Calu3 (cell line): ENCODE measurements around the gene SLC9A5. TPM values are rescaled to one million over a fixed set of nuclear protein-coding genes. Genes with fewer than 3 reads are reported as not detected.

Experiments
- BruUV-seq: library from RNA; stranded (reverse); fragments of 400-500 nt; replicated peaks from 2 replicates; lab custom pipeline; 2021; lab: Mats Ljungman, UMichigan
- CTCF ChIA-PET: fragments of 300-600 bp; sonication (Branson Sonifier 250); formaldehyde crosslinking; loops from one replicate; lab custom pipeline; 2022; ENCODE audit warnings: antibody characterized with exemption; lab: Charles Lee
- DNase-seq: peaks from one replicate; pipeline ENCODE4 v3.0.0; 2022
- H3K27ac Mint-ChIP-seq: one replicate; pipeline ENCODE4 v1.8.0; 2022; ENCODE audit warnings: mixed read lengths; ENCODE audit not compliant: unreplicated experiment
- H3K27me3 Mint-ChIP-seq: one replicate; pipeline ENCODE4 v1.8.0; 2022; ENCODE audit warnings: mixed read lengths; ENCODE audit not compliant: unreplicated experiment
- H3K36me3 Mint-ChIP-seq: one replicate; pipeline ENCODE4 v1.8.0; 2022; ENCODE audit warnings: mild to moderate bottlenecking, moderate library complexity, mixed read lengths; ENCODE audit not compliant: insufficient read depth, unreplicated experiment
- H3K4me1 Mint-ChIP-seq: one replicate; pipeline ENCODE4 v1.8.0; 2022; ENCODE audit warnings: mild to moderate bottlenecking, low read depth, mixed read lengths; ENCODE audit not compliant: unreplicated experiment
- H3K4me3 Mint-ChIP-seq: one replicate; pipeline ENCODE4 v1.8.0; 2022; ENCODE audit warnings: mild to moderate bottlenecking, low read depth, moderate library complexity, mixed read lengths; ENCODE audit not compliant: unreplicated experiment
- H3K9me3 Mint-ChIP-seq: one replicate; pipeline ENCODE4 v1.8.0; 2022; ENCODE audit warnings: low read depth, mixed read lengths; ENCODE audit not compliant: unreplicated experiment
- CTCF ChIP-seq: fragments of 200-600 bp; IDR thresholded peaks from one replicate; pipeline ENCODE4 v1.8.0; 2022; ENCODE audit warnings: antibody characterized with exemption; ENCODE audit not compliant: unreplicated experiment
- intact Hi-C: fragments of 100-400 bp; cut with micrococcal nuclease; formaldehyde crosslinking; loops from one replicate; pipeline ENCODE4 v1.10.0; 2022; ENCODE audit not compliant: unreplicated experiment
- total RNA-seq: library from RNA; stranded (reverse); gene quantifications from 2 replicates; pipeline ENCODE4 v1.2.3, GENCODE V29; 2022

The SLC9A5 gene
- total RNA-seq, 1 experiment from 2014 or later, result 2.4 TPM

- H3K4me3 Mint-ChIP-seq, result peak within 1 kb of the TSS; percentile 70
- peaks cover 10% of the 10 kb centered on the region for H3K27me3 Mint-ChIP-seq
- intact Hi-C loops, result no loop called here
- no peaks in the 10 kb centered on the region for H3K9me3 Mint-ChIP-seq
- H3K27ac Mint-ChIP-seq, result peak within 1 kb of the TSS; percentile 51
- peaks cover 34% of the 10 kb centered on the region for H3K36me3 Mint-ChIP-seq
- peak; percentile 94 for TF ChIP-seq CTCF
- BruUV-seq, result no TSS peak
- H3K4me1 Mint-ChIP-seq, result peaks cover 28% of the 10 kb centered on the region
- CTCF ChIA-PET, result interaction anchor here (0.6 to 2.3 kb wide), 3 partner anchors 19 to 325 kb away, joined by 4 to 18 read pairs (median 6); no protein-coding TSS in a partner anchor
- peak; percentile 87 for DNase-seq
Observed at GRCh38 chr16:67279296-67280089, 30.7 kb downstream of the SLC9A5 start, which contains the start of gene PLEKHG4. Gene PLEKHG4 (plus strand): TSS chr16:67279532. CDS start chr16:67280045, 513 bp downstream.

- BruUV-seq, result no TSS peak
Observed at GRCh38 chr16:67280090-67281015, 31.6 kb downstream of the SLC9A5 start.

GRCh38 chr16:67281536-67282446, 33.0 kb downstream of the SLC9A5 start:
- intact Hi-C loops, result no loop called here
- Mint-ChIP-seq H3K9me3 (no peaks in the 10 kb centered on the region), H3K27ac (no peak overlapping the region), H3K36me3 (peaks cover 22% of the 10 kb centered on the region), H3K27me3 (peaks cover 10% of the 10 kb centered on the region), H3K4me1 (peaks cover 20% of the 10 kb centered on the region), H3K4me3 (no peak overlapping the region)
- DNase-seq, result no peak
- CTCF ChIA-PET, result interaction anchor here (0.5 to 1.4 kb wide), 4 partner anchors 75 to 129 kb away, joined by 3 to 6 read pairs (median 3); no protein-coding TSS in a partner anchor
- no peak for TF ChIP-seq CTCF
- no TSS peak for BruUV-seq

More at GRCh38 chr16:67280090-67281015, 31.6 kb downstream of the SLC9A5 start:
- no peak for DNase-seq
- Mint-ChIP-seq H3K36me3 (peaks cover 31% of the 10 kb centered on the region), H3K4me1 (peaks cover 28% of the 10 kb centered on the region), H3K9me3 (no peaks in the 10 kb centered on the region), H3K27ac (no peak overlapping the region), H3K27me3 (peaks cover 10% of the 10 kb centered on the region), H3K4me3 (peak overlapping the region; percentile 70)
- CTCF ChIA-PET, result interaction anchor here (0.6 to 1.4 kb wide), 4 partner anchors 108 to 245 kb away, joined by 3 to 12 read pairs (median 6); partner anchors contain the start of gene TPPP3
- TF ChIP-seq CTCF, result no peak
- intact Hi-C loops, result no loop called here
